Medulla oblongata (tissue), 1 donor: Measurements from ENCODE around the gene NPPB.

ENCODE experiments used
- DNase-seq: peaks from one replicate; pipeline ENCODE4 v3.0.0-alpha.2; 2015; ENCODE audit errors: extremely low spot score

The NPPB gene

GRCh38 chr1:11835441-11836225, 23.1 kb downstream of the NPPB start:
- no peak for DNase-seq

- no peak for DNase-seq
Observed at GRCh38 chr1:11833900-11834299, 24.8 kb downstream of the NPPB start.

DNA sequence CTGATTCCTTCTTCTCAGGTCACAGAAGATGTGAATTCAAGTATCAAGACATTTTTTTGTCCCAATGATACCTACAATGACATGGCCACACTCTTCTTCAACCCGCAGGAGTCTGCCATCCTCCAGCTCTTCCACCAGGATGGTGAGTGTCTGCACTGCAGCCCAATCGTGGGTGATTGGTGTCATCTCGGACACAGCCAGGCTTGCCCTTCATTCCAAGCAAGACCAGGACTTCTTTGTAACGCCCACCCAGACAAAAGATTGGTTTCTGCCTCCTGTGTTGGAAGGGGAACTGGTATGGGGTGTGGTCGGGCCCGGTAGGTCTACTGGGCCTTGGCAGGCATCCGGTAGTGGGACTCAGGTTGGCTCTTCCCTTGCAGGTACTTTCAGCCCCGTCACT, 25.2 kb downstream of the NPPB start:
- no peak for DNase-seq

- no peak for DNase-seq
Observed at GRCh38 chr1:11831945-11832725, 26.6 kb downstream of the NPPB start.

DNA sequence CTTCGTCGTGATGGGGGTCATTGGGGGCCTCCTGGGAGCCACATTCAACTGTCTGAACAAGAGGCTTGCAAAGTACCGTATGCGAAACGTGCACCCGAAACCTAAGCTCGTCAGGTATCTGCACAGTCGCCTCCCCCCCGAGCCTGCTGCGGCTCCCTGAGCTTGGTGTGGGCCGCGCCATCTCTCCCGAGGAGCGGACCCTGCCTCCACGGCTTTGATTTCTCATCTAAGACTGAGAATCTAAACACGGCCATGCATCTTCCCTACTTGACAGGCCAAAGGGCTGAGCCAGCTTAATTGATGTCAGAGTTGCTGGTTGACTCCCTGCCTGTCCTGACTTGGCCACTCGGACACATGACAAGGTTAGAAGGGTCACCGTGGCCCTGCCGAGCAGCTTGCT, 30.2 kb downstream of the NPPB start:
- DNase-seq: no peak

GRCh38 chr1:11826946-11827345, 31.8 kb downstream of the NPPB start:
- DNase-seq: no peak

DNA sequence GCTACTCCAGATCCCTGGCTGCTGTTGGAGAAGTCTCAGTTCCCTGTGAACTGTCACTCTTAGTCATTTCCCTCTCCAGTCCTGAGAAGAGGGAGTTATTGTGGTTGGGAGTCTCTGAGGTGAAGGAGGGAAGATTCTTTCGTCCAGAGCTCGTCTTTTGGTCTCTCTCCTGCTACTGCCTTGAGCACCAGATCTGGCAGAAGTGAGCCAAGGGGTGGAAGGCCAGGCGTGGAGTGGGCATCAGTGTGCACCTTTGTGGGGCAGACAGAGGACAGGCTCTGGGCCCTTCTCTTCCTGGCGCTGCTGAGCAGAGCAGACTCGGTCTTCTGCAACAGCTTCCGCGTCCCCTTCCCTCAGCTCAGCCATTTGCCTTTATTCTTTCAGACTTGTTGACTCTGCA, 33.6 kb downstream of the NPPB start:
- DNase-seq: no peak

GRCh38 chr1:11823366-11824137, 35.2 kb downstream of the NPPB start:
- DNase-seq: no peak

DNA sequence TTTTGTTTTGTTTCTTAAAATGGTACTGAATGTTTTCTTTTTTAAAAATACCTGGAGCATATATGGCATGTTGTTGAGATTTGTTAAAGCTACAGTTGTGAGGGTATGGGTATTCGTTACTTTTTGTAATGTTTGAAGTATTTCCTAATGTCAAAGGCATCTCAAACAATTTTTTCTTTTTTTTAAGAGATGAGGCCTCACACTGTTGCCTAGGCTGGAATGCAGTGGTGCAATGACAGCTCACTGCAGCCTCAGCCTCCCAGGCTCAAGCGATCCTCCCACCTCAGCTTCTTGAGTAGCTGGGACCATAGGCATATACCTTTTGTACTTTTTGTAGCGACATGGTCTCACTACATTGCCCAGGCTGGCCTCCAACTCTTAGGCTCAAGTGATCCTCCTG, 36.7 kb downstream of the NPPB start:
- DNase-seq: no peak

DNA sequence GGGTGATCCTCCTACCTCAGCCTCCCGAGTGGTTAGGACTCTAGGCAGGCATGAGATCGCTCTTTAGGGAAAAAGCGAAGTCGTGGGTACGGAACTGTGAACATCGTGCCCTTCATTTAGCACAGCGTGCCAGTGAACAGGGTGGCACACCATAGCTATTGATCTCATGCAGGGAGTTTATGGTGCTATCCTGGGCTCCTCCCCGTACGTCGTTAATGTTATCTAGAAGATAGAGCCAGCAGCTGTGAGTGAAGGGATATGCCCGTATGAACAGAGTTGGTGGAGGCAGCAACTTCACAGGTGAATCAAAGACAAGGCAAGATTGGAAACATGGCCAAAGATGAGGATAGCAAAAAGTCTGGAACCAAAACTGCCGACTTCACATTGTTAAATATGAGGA, 41.6 kb downstream of the NPPB start:
- DNase-seq: no peak

DNA sequence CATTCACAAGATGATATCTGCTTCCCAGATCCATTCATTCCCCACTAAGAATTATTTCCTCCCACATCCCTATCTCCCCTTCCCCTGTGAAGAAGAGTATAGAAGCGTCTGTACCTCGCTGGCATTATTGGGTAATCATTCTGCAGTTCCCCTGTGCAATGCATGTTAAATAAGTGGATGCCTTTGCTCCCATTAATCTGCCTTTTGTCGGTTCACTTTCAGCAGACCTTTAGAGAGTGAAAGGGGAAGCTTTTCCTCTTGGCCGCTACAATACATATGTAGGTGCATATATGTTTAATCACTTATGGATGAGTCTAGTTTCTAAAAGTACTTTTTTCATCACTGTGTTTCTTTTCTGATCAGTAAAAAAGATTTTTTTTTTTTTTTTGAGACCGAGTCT, 45.7 kb downstream of the NPPB start:
- DNase-seq: peak; percentile 20
